Measurements from ENCODE around the gene TMEM223. TPM values are rescaled to one million over a fixed set of nuclear protein-coding genes. Genes with fewer than 3 reads are reported as not detected.

Gene TMEM223
- 20.4 TPM for total RNA-seq

GRCh38 chr11:62791501-62792201, at the start of gene TMEM223:
TMEM223 (minus strand) TSS chr11:62792006; CDS start chr11:62791994, 12 bp downstream.

GRCh38 chr11:62839050-62839945, 47.5 kb upstream of the TMEM223 start, which contains the start of gene WDR74:
WDR74 (minus strand) TSS chr11:62839590; CDS start chr11:62839570, 20 bp downstream.

GRCh38 chr11:62832336-62833234, 40.8 kb upstream of the TMEM223 start, which contains the start of gene TEX54:
TEX54 (minus strand) TSS chr11:62832841.

GRCh38 chr11:62831520-62832335, 39.9 kb upstream of the TMEM223 start, which contains the start of gene STX5:
STX5 (minus strand) TSS chr11:62832051; CDS start chr11:62831243, 808 bp downstream.

GRCh38 chr11:62805076-62805892, 13.5 kb upstream of the TMEM223 start, which contains the start of gene NXF1:
NXF1 (minus strand) TSS chr11:62805440; CDS start chr11:62805356, 84 bp downstream.

GRCh38 chr11:62787005-62787759, 4.6 kb downstream of the TMEM223 start, which contains the start of gene TMEM179B:
TMEM179B (plus strand) TSS chr11:62787402; CDS start chr11:62787432, 30 bp downstream.

GRCh38 chr11:62771144-62772021, 20.4 kb downstream of the TMEM223 start, which contains the start of gene TAF6L:
TAF6L (plus strand) TSS chr11:62771396; CDS start chr11:62775784, 4,388 bp downstream.

GRCh38 chr11:62753736-62754603, 37.8 kb downstream of the TMEM223 start, which contains the start of gene ZBTB3:
ZBTB3 (minus strand) TSS chr11:62754160; CDS start chr11:62753664, 496 bp downstream.

Small RNAs within 50 kb of the gene (small RNA-seq; reads per million reads assigned to genes)
- 0.09 reads per million for gene MIR6514 (ENCODE audit: low replicate concordance)
- not detected for gene RNU6-118P (ENCODE audit: low replicate concordance)

Other genes starting within 250 kb of the TMEM223 start
- 286 TPM for gene AHNAK, start 245.2 kb downstream of the TMEM223 start, total RNA-seq
- 1,423 TPM for gene EEF1G, start 218.1 kb downstream of the TMEM223 start, total RNA-seq
- gene TUT1, start 200.5 kb downstream of the TMEM223 start, total RNA-seq = 12.9 TPM
- 79.0 TPM for gene MTA2, start 190.1 kb downstream of the TMEM223 start, total RNA-seq
- gene EML3, start 179.2 kb downstream of the TMEM223 start, total RNA-seq = 26.9 TPM
- 1.6 TPM for gene ROM1, start 178.7 kb downstream of the TMEM223 start, total RNA-seq
- 28.3 TPM for gene B3GAT3, start 170.0 kb downstream of the TMEM223 start, total RNA-seq
- 253 TPM for gene GANAB, start 145.4 kb downstream of the TMEM223 start, total RNA-seq
- 23.0 TPM for gene INTS5, start 138.7 kb downstream of the TMEM223 start, total RNA-seq
- 20.1 TPM for gene C11orf98, start 126.8 kb downstream of the TMEM223 start, total RNA-seq
- 8.9 TPM for gene CSKMT, start 126.7 kb downstream of the TMEM223 start, total RNA-seq
- gene UQCC3, start 120.3 kb downstream of the TMEM223 start, total RNA-seq = 10.2 TPM
- gene LBHD1, start 119.7 kb downstream of the TMEM223 start, total RNA-seq = 4.0 TPM
- 89.0 TPM for gene UBXN1, start 112.9 kb downstream of the TMEM223 start, total RNA-seq
- gene LRRN4CL, start 102.5 kb downstream of the TMEM223 start, total RNA-seq = 5.4 TPM
- gene BSCL2, start 84.6 kb downstream of the TMEM223 start, total RNA-seq = 79.3 TPM
- gene GNG3, start 84.3 kb downstream of the TMEM223 start, total RNA-seq = not detected
- 39.5 TPM for gene HNRNPUL2, start 64.5 kb downstream of the TMEM223 start, total RNA-seq
- 34.4 TPM for gene TTC9C, start 63.5 kb downstream of the TMEM223 start, total RNA-seq
- 14.8 TPM for gene ZBTB3, start 37.8 kb downstream of the TMEM223 start, total RNA-seq
- 87.4 TPM for gene POLR2G, start 30.4 kb downstream of the TMEM223 start, total RNA-seq
- gene TAF6L, start 20.6 kb downstream of the TMEM223 start, total RNA-seq = 36.1 TPM
- gene TMEM179B, start 4.6 kb downstream of the TMEM223 start, total RNA-seq = 43.4 TPM
- gene NXF1, start 13.4 kb upstream of the TMEM223 start, total RNA-seq = 37.9 TPM
- gene STX5, start 40.0 kb upstream of the TMEM223 start, total RNA-seq = 34.2 TPM
- gene TEX54, start 40.8 kb upstream of the TMEM223 start, total RNA-seq = not detected
- 33.6 TPM for gene WDR74, start 47.6 kb upstream of the TMEM223 start, total RNA-seq
- gene SLC3A2, start 88.9 kb upstream of the TMEM223 start, total RNA-seq = 139 TPM
- not detected for gene CHRM1, start 129.4 kb upstream of the TMEM223 start, total RNA-seq
- 9.7 TPM for gene SLC22A6, start 193.0 kb upstream of the TMEM223 start, total RNA-seq
- 10.3 TPM for gene SLC22A8, start 223.8 kb upstream of the TMEM223 start, total RNA-seq